Measurements from ENCODE around the gene NAV3.

The NAV3 gene

GRCh38 chr12:77865178-77865577, 34.5 kb downstream of the NAV3 start:
- Mint-ChIP-seq H3K27me3 (no peaks in the 10 kb centered on the region), H3K27ac (no peak overlapping the region), H3K4me3 (no peak overlapping the region), H3K4me1 (ENCODE audit: low read depth) (no peaks in the 10 kb centered on the region), H3K36me3 (ENCODE audit: low read depth) (no peaks in the 10 kb centered on the region), H3K9me3 (peaks cover 6% of the 10 kb centered on the region)
- intact Hi-C loops (cut with micrococcal nuclease) = no loop called here

- Mint-ChIP-seq H3K9me3 (no peaks in the 10 kb centered on the region), H3K27me3 (no peaks in the 10 kb centered on the region), H3K4me3 (no peak overlapping the region), H3K4me1 (ENCODE audit: low read depth) (no peaks in the 10 kb centered on the region), H3K36me3 (ENCODE audit: low read depth) (no peaks in the 10 kb centered on the region), H3K27ac (no peak overlapping the region)
- intact Hi-C loops (cut with micrococcal nuclease) = no loop called here
These were observed 48.2 kb downstream of the NAV3 start for GRCh38 chr12:77878901-77879300.

GRCh38 chr12:77882709-77883108, 52.0 kb downstream of the NAV3 start:
- no peaks in the 10 kb centered on the region for H3K36me3 Mint-ChIP-seq (ENCODE audit: low read depth)

GRCh38 chr12:77888611-77889010, 57.9 kb downstream of the NAV3 start:
- Mint-ChIP-seq H3K4me1 (ENCODE audit: low read depth) (no peaks in the 10 kb centered on the region), H3K4me3 (no peak overlapping the region), H3K36me3 (ENCODE audit: low read depth) (no peaks in the 10 kb centered on the region), H3K27ac (no peak overlapping the region), H3K27me3 (no peaks in the 10 kb centered on the region), H3K9me3 (no peaks in the 10 kb centered on the region)
- intact Hi-C loops (cut with micrococcal nuclease) = no loop called here

More at GRCh38 chr12:77882709-77883108, 52.0 kb downstream of the NAV3 start:
- Mint-ChIP-seq H3K4me3 (no peak overlapping the region), H3K27ac (no peak overlapping the region), H3K4me1 (ENCODE audit: low read depth) (no peaks in the 10 kb centered on the region), H3K27me3 (no peaks in the 10 kb centered on the region), H3K9me3 (no peaks in the 10 kb centered on the region)
- intact Hi-C loops (cut with micrococcal nuclease) = no loop called here

- H3K4me3 Mint-ChIP-seq = no peak overlapping the region
- intact Hi-C loops (cut with micrococcal nuclease) = no loop called here
- H3K9me3 Mint-ChIP-seq = no peaks in the 10 kb centered on the region
- no peaks in the 10 kb centered on the region for H3K27me3 Mint-ChIP-seq
- H3K36me3 Mint-ChIP-seq (ENCODE audit: low read depth) = no peaks in the 10 kb centered on the region
- H3K4me1 Mint-ChIP-seq (ENCODE audit: low read depth) = no peaks in the 10 kb centered on the region
- no peak overlapping the region for H3K27ac Mint-ChIP-seq
These were observed 60.9 kb downstream of the NAV3 start for GRCh38 chr12:77891518-77892147.

GRCh38 chr12:77893918-77894317, 63.2 kb downstream of the NAV3 start:
- H3K27ac Mint-ChIP-seq = no peak overlapping the region

GRCh38 chr12:77894556-77894955, 63.9 kb downstream of the NAV3 start:
- no peak overlapping the region for H3K27ac Mint-ChIP-seq
- H3K9me3 Mint-ChIP-seq = no peaks in the 10 kb centered on the region
- H3K27me3 Mint-ChIP-seq = no peaks in the 10 kb centered on the region
- H3K4me1 Mint-ChIP-seq (ENCODE audit: low read depth) = no peaks in the 10 kb centered on the region
- no peaks in the 10 kb centered on the region for H3K36me3 Mint-ChIP-seq (ENCODE audit: low read depth)
- intact Hi-C loops (cut with micrococcal nuclease) = no loop called here
- H3K4me3 Mint-ChIP-seq = no peak overlapping the region

More at GRCh38 chr12:77893918-77894317, 63.2 kb downstream of the NAV3 start:
- Mint-ChIP-seq H3K4me1 (ENCODE audit: low read depth) (no peaks in the 10 kb centered on the region), H3K9me3 (no peaks in the 10 kb centered on the region), H3K4me3 (no peak overlapping the region), H3K36me3 (ENCODE audit: low read depth) (no peaks in the 10 kb centered on the region), H3K27me3 (no peaks in the 10 kb centered on the region)
- intact Hi-C loops (cut with micrococcal nuclease) = no loop called here

- Mint-ChIP-seq H3K4me3 (no peak overlapping the region), H3K27me3 (no peaks in the 10 kb centered on the region), H3K36me3 (ENCODE audit: low read depth) (no peaks in the 10 kb centered on the region), H3K27ac (no peak overlapping the region), H3K4me1 (ENCODE audit: low read depth) (no peaks in the 10 kb centered on the region), H3K9me3 (no peaks in the 10 kb centered on the region)
- intact Hi-C loops (cut with micrococcal nuclease) = no loop called here
These were observed 65.0 kb downstream of the NAV3 start for GRCh38 chr12:77895699-77896098.

- Mint-ChIP-seq H3K4me3 (no peak overlapping the region), H3K36me3 (ENCODE audit: low read depth) (no peaks in the 10 kb centered on the region), H3K9me3 (no peaks in the 10 kb centered on the region), H3K4me1 (ENCODE audit: low read depth) (no peaks in the 10 kb centered on the region), H3K27ac (no peak overlapping the region), H3K27me3 (no peaks in the 10 kb centered on the region)
- intact Hi-C loops (cut with micrococcal nuclease) = no loop called here
These were observed 77.2 kb downstream of the NAV3 start for GRCh38 chr12:77907936-77908335.

- Mint-ChIP-seq H3K36me3 (ENCODE audit: low read depth) (no peaks in the 10 kb centered on the region), H3K4me3 (no peak overlapping the region), H3K27me3 (no peaks in the 10 kb centered on the region), H3K9me3 (no peaks in the 10 kb centered on the region), H3K4me1 (ENCODE audit: low read depth) (no peaks in the 10 kb centered on the region), H3K27ac (no peak overlapping the region)
- intact Hi-C loops (cut with micrococcal nuclease) = no loop called here
These were observed 83.4 kb downstream of the NAV3 start for GRCh38 chr12:77914081-77914488.

- Mint-ChIP-seq H3K27me3 (no peaks in the 10 kb centered on the region), H3K4me1 (ENCODE audit: low read depth) (no peaks in the 10 kb centered on the region), H3K4me3 (no peak overlapping the region), H3K9me3 (no peaks in the 10 kb centered on the region), H3K36me3 (ENCODE audit: low read depth) (no peaks in the 10 kb centered on the region), H3K27ac (no peak overlapping the region)
- intact Hi-C loops (cut with micrococcal nuclease) = no loop called here
These were observed 84.4 kb downstream of the NAV3 start for GRCh38 chr12:77915071-77915600.

GRCh38 chr12:77916276-77916675, 85.6 kb downstream of the NAV3 start:
- intact Hi-C loops (cut with micrococcal nuclease) = no loop called here
- Mint-ChIP-seq H3K27me3 (no peaks in the 10 kb centered on the region), H3K9me3 (no peaks in the 10 kb centered on the region), H3K27ac (no peak overlapping the region), H3K36me3 (ENCODE audit: low read depth) (no peaks in the 10 kb centered on the region), H3K4me3 (no peak overlapping the region), H3K4me1 (ENCODE audit: low read depth) (no peaks in the 10 kb centered on the region)

- Mint-ChIP-seq H3K27ac (no peak overlapping the region), H3K36me3 (ENCODE audit: low read depth) (no peaks in the 10 kb centered on the region), H3K4me1 (ENCODE audit: low read depth) (no peaks in the 10 kb centered on the region), H3K4me3 (no peak overlapping the region), H3K9me3 (no peaks in the 10 kb centered on the region), H3K27me3 (no peaks in the 10 kb centered on the region)
- intact Hi-C loops (cut with micrococcal nuclease) = no loop called here
These were observed 87.4 kb downstream of the NAV3 start for GRCh38 chr12:77918046-77918445.

GRCh38 chr12:77919450-77919849, 88.8 kb downstream of the NAV3 start:
- H3K4me1 Mint-ChIP-seq (ENCODE audit: low read depth) = no peaks in the 10 kb centered on the region
- H3K36me3 Mint-ChIP-seq (ENCODE audit: low read depth) = no peaks in the 10 kb centered on the region
- H3K4me3 Mint-ChIP-seq = no peak overlapping the region
- no peak overlapping the region for H3K27ac Mint-ChIP-seq
- no peaks in the 10 kb centered on the region for H3K9me3 Mint-ChIP-seq
- no peaks in the 10 kb centered on the region for H3K27me3 Mint-ChIP-seq
- intact Hi-C loops (cut with micrococcal nuclease) = no loop called here

- H3K9me3 Mint-ChIP-seq = no peaks in the 10 kb centered on the region
- H3K4me3 Mint-ChIP-seq = no peak overlapping the region
- no peak overlapping the region for H3K27ac Mint-ChIP-seq
- intact Hi-C loops (cut with micrococcal nuclease) = no loop called here
- H3K4me1 Mint-ChIP-seq (ENCODE audit: low read depth) = no peaks in the 10 kb centered on the region
- H3K27me3 Mint-ChIP-seq = peaks cover 1% of the 10 kb centered on the region
- H3K36me3 Mint-ChIP-seq (ENCODE audit: low read depth) = no peaks in the 10 kb centered on the region
These were observed 93.2 kb downstream of the NAV3 start for GRCh38 chr12:77923882-77924281.
